H1 (cell line): ENCODE measurements around the gene DICER1. TPM values are rescaled to one million over a fixed set of nuclear protein-coding genes. Genes with fewer than 3 reads are reported as not detected.

Experiments
- CTCF ChIA-PET: fragments of 300-600 bp; sonication (Branson Sonifier 250); formaldehyde crosslinking; loops from one replicate; lab custom pipeline; 2021; ENCODE audit not compliant: partially characterized antibody; lab: Charles Lee
- POLR2A ChIA-PET: fragments of 300-600 bp; sonication (Branson Sonifier 250); formaldehyde crosslinking; loops from one replicate; lab custom pipeline; 2021; ENCODE audit warnings: inconsistent platforms; ENCODE audit not compliant: partially characterized antibody; lab: Charles Lee
- DNase-seq, 2 experiments: peaks; one replicate each; pipeline versions ENCODE4 v3.0.0 to v3.0.0-alpha.2; 2010 to 2022; ENCODE audit warnings: low spot score in 2 of 2, low read depth in 1 of 2, mixed read lengths in 1 of 2
- FAIRE-seq: peaks from 2 replicates; lab custom pipeline; 2011; peaks lifted over from hg19 to GRCh38; lab: Jason Lieb, UNC
- H2AFZ ChIP-seq: 2 replicates; pipeline ENCODE4 v1.8.1; 2012; ENCODE audit warnings: low read length, inconsistent platforms
- H2AK5ac ChIP-seq: 2 replicates; pipeline ENCODE4 v1.6.1; 2013; ENCODE audit warnings: low read depth, low read length
- H2BK120ac ChIP-seq: replicated peaks from 2 replicates; pipeline ENCODE3; 2013; ENCODE audit warnings: low read depth, low read length, inconsistent platforms
- H2BK12ac ChIP-seq: 2 replicates; pipeline ENCODE4 v1.6.1; 2013; ENCODE audit warnings: low read depth, low read length
- H2BK15ac ChIP-seq: 2 replicates; pipeline ENCODE4 v1.6.1; 2013; ENCODE audit warnings: low read length
- H2BK20ac ChIP-seq: 2 replicates; pipeline ENCODE4 v1.6.1; 2013; ENCODE audit warnings: low read length
- H2BK5ac ChIP-seq: 2 replicates; pipeline ENCODE4 v1.6.1; 2013; ENCODE audit warnings: low read depth, low read length
- H3K14ac ChIP-seq: 2 replicates; pipeline ENCODE4 v1.6.1; 2013; ENCODE audit warnings: inconsistent platforms; ENCODE audit not compliant: insufficient read length
- H3K18ac ChIP-seq: 2 replicates; pipeline ENCODE4 v1.6.1; 2013; ENCODE audit warnings: low read length; ENCODE audit errors: extremely low read depth
- H3K23ac ChIP-seq: 2 replicates; pipeline ENCODE4 v1.6.1; 2013; ENCODE audit warnings: inconsistent platforms; ENCODE audit not compliant: insufficient read length
- H3K23me2 ChIP-seq: 2 replicates; pipeline ENCODE4 v1.6.1; 2013; ENCODE audit warnings: low read depth, low read length
- H3K27ac ChIP-seq: 2 replicates; pipeline ENCODE4 v1.6.1; 2011; ENCODE audit warnings: low read depth, low read length, inconsistent platforms
- H3K27me3 ChIP-seq, 4 experiments: replicated peaks in 1 of 4; 1 replicate in 1 of 4; 2 replicates in 3 of 4; pipeline versions ENCODE4 v1.6.1 to v1.8.1; 2011 to 2013; ENCODE audit warnings: low read length in 3 of 4, mild to moderate bottlenecking in 3 of 4, inconsistent platforms in 2 of 4, mixed read lengths in 2 of 4, moderate library complexity in 1 of 4; ENCODE audit not compliant: control insufficient read depth in 3 of 4, insufficient read depth in 3 of 4; ENCODE audit errors: extremely low read depth in 1 of 4
- H3K36me3 ChIP-seq, 4 experiments: 2 replicates each; pipeline versions ENCODE4 v1.6.1 to v1.8.1; 2011 to 2013; ENCODE audit warnings: mild to moderate bottlenecking in 4 of 4, low read length in 3 of 4, moderate library complexity in 2 of 4, control low read depth in 1 of 4, inconsistent platforms in 1 of 4; ENCODE audit not compliant: insufficient read depth in 4 of 4, control insufficient read depth in 2 of 4
- H3K4ac ChIP-seq: replicated peaks from 2 replicates; pipeline ENCODE3; 2013; ENCODE audit warnings: low read length, low read depth, mixed read lengths, inconsistent platforms; ENCODE audit not compliant: insufficient read length
- H3K4me1 ChIP-seq, 4 experiments: replicated peaks in 1 of 4; 1 replicate in 1 of 4; 2 replicates in 3 of 4; pipeline versions ENCODE4 v1.6.1 to v1.8.1; 2011 to 2013; ENCODE audit warnings: low read length in 3 of 4, inconsistent platforms in 2 of 4, mixed read lengths in 1 of 4; ENCODE audit not compliant: insufficient read depth in 4 of 4, control insufficient read depth in 3 of 4
- H3K4me2 ChIP-seq, 2 experiments: 2 replicates each; pipeline versions ENCODE4 v1.6.1 to v1.8.1; 2011 to 2013; ENCODE audit warnings: low read depth in 2 of 2, low read length in 2 of 2, control low read depth in 1 of 2, inconsistent platforms in 1 of 2, mild to moderate bottlenecking in 1 of 2; ENCODE audit not compliant: insufficient read depth in 1 of 2
- H3K4me3 ChIP-seq, 4 experiments: fragments of 200-600, 300-600 bp in 1 of 4; sonication (generic), shearing (Covaris generic), sonication (Bioruptor Twin) in 1 of 4; 2 replicates each; pipeline versions ENCODE4 v1.5.1 to v1.8.1; 2011 to 2016; ENCODE audit warnings: low read length in 4 of 4, low read depth in 3 of 4, control low read depth in 2 of 4, inconsistent platforms in 2 of 4, mild to moderate bottlenecking in 2 of 4, mixed read lengths in 1 of 4, moderate library complexity in 1 of 4; ENCODE audit not compliant: insufficient read depth in 2 of 4; ENCODE audit errors: extremely low read depth in 1 of 4
- H3K56ac ChIP-seq: replicated peaks from 2 replicates; pipeline ENCODE3; 2013; ENCODE audit warnings: low read depth, mild to moderate bottlenecking, mixed read lengths, low read length, inconsistent platforms; ENCODE audit not compliant: insufficient read length
- H3K79me1 ChIP-seq: 2 replicates; pipeline ENCODE4 v1.6.1; 2013; ENCODE audit warnings: low read depth, low read length, control low read depth
- H3K79me2 ChIP-seq, 2 experiments: 2 replicates each; pipeline versions ENCODE4 v1.6.1 to v1.8.1; 2012 to 2013; ENCODE audit warnings: low read length in 2 of 2, mild to moderate bottlenecking in 2 of 2, inconsistent platforms in 1 of 2; ENCODE audit not compliant: insufficient read depth in 2 of 2, control insufficient read depth in 1 of 2
- H3K9ac ChIP-seq, 4 experiments: replicated peaks in 1 of 4; 1 replicate in 1 of 4; 2 replicates in 3 of 4; pipeline versions ENCODE4 v1.6.1 to v1.8.1; 2011 to 2013; ENCODE audit warnings: low read depth in 3 of 4, low read length in 3 of 4, control low read depth in 2 of 4, mild to moderate bottlenecking in 2 of 4, moderate library complexity in 2 of 4, inconsistent platforms in 1 of 4; ENCODE audit errors: extremely low read depth in 1 of 4
- H3K9me3 ChIP-seq, 2 experiments: 2 replicates each; pipeline versions ENCODE4 v1.6.1 to v1.8.1; 2012 to 2013; ENCODE audit warnings: mild to moderate bottlenecking in 2 of 2, moderate library complexity in 2 of 2, control low read depth in 1 of 2, inconsistent platforms in 1 of 2, low read depth in 1 of 2, low read length in 1 of 2, mixed read lengths in 1 of 2; ENCODE audit not compliant: insufficient read depth in 2 of 2
- H4K20me1 ChIP-seq, 2 experiments: replicated peaks in 1 of 2; 2 replicates each; pipeline versions ENCODE3 to v1.8.1; 2011 to 2013; ENCODE audit warnings: inconsistent platforms in 2 of 2, low read length in 2 of 2, mild to moderate bottlenecking in 1 of 2; ENCODE audit not compliant: insufficient read depth in 2 of 2, control insufficient read depth in 1 of 2
- H4K5ac ChIP-seq: 2 replicates; pipeline ENCODE4 v1.6.1; 2013; ENCODE audit warnings: low read length, low read depth, mixed read lengths, inconsistent platforms; ENCODE audit not compliant: insufficient read length
- H4K8ac ChIP-seq: 2 replicates; pipeline ENCODE4 v1.8.0; 2013; ENCODE audit warnings: mild to moderate bottlenecking, moderate library complexity, low read length, inconsistent platforms; ENCODE audit not compliant: insufficient read depth; ENCODE audit errors: extremely low read depth
- H4K91ac ChIP-seq: replicated peaks from 2 replicates; pipeline ENCODE3; 2013; ENCODE audit warnings: low read length, mixed read lengths, inconsistent platforms; ENCODE audit not compliant: insufficient read length
- CBX5 ChIP-seq: fragments of 300-800, 300-1000 bp; sonication (generic); IDR thresholded peaks from 2 replicates; pipeline ENCODE4 v1.7.1; 2016; ENCODE audit warnings: antibody characterized with exemption, low read length, low read depth
- CHD1 ChIP-seq: IDR thresholded peaks from 2 replicates; pipeline ENCODE4 v1.6.1; 2012; ENCODE audit warnings: low read depth, low read length, improper control_type of control experiment
- CTBP2 ChIP-seq: IDR thresholded peaks from 2 replicates; pipeline ENCODE4 v1.7.0; 2011; ENCODE audit warnings: borderline replicate concordance, mild to moderate bottlenecking, moderate library complexity, mixed read lengths, low read length; ENCODE audit not compliant: insufficient read depth, insufficient read length
- EP300 ChIP-seq, 2 experiments: IDR thresholded peaks; 1 replicate in 1 of 2; 2 replicates in 1 of 2; pipeline ENCODE4 v1.6.1; 2011 to 2012; ENCODE audit warnings: low read depth in 2 of 2, low read length in 2 of 2, mild to moderate bottlenecking in 2 of 2, borderline replicate concordance in 1 of 2, inconsistent platforms in 1 of 2, moderate library complexity in 1 of 2
- EZH2 ChIP-seq: fragments of 200-600 bp; sonication (generic); IDR thresholded peaks from 2 replicates; pipeline ENCODE4 v1.7.1; 2012; ENCODE audit warnings: low read depth, mild to moderate bottlenecking, moderate library complexity, low read length, inconsistent platforms; ENCODE audit not compliant: severe bottlenecking
- PHF8 ChIP-seq: fragments of 200-600 bp; sonication (generic); conservative IDR thresholded peaks from 2 replicates; pipeline ENCODE4 v1.7.1; 2012; ENCODE audit warnings: low read depth, mild to moderate bottlenecking, inconsistent platforms, low read length, moderate library complexity
- SP2 ChIP-seq: IDR thresholded peaks from 2 replicates; pipeline ENCODE4 v1.6.1; 2012; ENCODE audit warnings: mild to moderate bottlenecking, low read length, inconsistent platforms
- YY1 ChIP-seq: IDR thresholded peaks from 2 replicates; pipeline ENCODE4 v1.6.1; 2011; ENCODE audit warnings: low read depth, mild to moderate bottlenecking, low read length
- WGBS, 2 experiments: shearing (Covaris generic) in 1 of 2; methylation state at CpG; one replicate each; pipeline versions ENCODE4 v1.1.6 to v1.1.7; 2013 to 2015; ENCODE audit warnings: low lambda C conversion rate in 2 of 2, mixed read lengths in 2 of 2, inconsistent platforms in 1 of 2, low coverage in 1 of 2, missing lambda C conversion rate in 1 of 2; ENCODE audit not compliant: insufficient replicate concordance in 2 of 2, insufficient coverage in 1 of 2, insufficient read length in 1 of 2; ENCODE audit errors: extremely low coverage in 1 of 2, missing lambda C conversion rate in 1 of 2; 5-methylcytosine and 5-hydroxymethylcytosine counted together
- polyA plus RNA-seq, 7 experiments: library from polyadenylated mRNA; depleted of rRNA in 3 of 7; stranded (reverse) in 5 of 7; unstranded in 2 of 7; fragments of >200 nt in 5 of 7; fragments of 200-250 nt in 2 of 7; gene quantifications; 1 replicate in 5 of 7; 2 replicates in 1 of 7; 4 replicates in 1 of 7; pipeline versions ENCODE4 v1.2.1 to v1.2.3, GENCODE V29; 2011 to 2013; ENCODE audit warnings: missing spikeins in 2 of 7, mixed read lengths in 2 of 7
- total RNA-seq: library from RNA; stranded (reverse); fragmentation: NEBNext Ultra II Directional; extraction: Animal tissue kit (Norgen Biotek cat#: 25700); gene quantifications from 2 replicates; pipeline ENCODE4 v1.2.1, GENCODE V29; 2021
- TF ChIP-seq, protein P1 (sequence below): IDR thresholded peaks from 2 replicates; pipeline ENCODE4 v1.6.1; 2012; ENCODE audit warnings: inconsistent platforms
- TF ChIP-seq, protein P2 (sequence below): IDR thresholded peaks from 2 replicates; pipeline ENCODE4 v1.6.1; 2012; ENCODE audit warnings: inconsistent platforms
- TF ChIP-seq, protein P3 (sequence below): IDR thresholded peaks from 2 replicates; pipeline ENCODE4 v1.6.1; 2011; ENCODE audit warnings: low read length, improper control_type of control experiment

DICER1 gene
- total and polyA plus RNA-seq, 2 of the 8 experiments (the other 6 are each of a cell fraction or from before 2014, with no cell fraction given): 11.9 to 61.8 TPM

DNA sequence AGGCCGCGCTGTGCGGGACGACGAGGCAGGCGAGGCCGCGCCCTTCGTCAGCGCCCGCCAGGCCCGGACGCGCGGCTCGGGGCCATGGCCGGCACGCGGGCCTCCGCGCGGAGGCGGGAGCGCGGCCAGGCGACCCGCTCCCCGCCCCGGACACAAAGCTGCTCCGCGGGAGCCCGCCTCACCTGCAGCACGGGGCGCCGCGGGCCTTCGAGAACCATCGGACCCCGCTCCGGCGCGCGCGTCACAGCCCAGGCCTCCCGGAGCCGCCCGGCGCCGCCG is 342 bp downstream of the DICER1 start:
- Histone ChIP-seq H2BK12ac (no peak overlapping the region), H3K27ac (peak overlapping the region; percentile 64; the same call in 1 of the 2 replicates)

More for the DNA sequence above, 342 bp downstream of the DICER1 start:
- peaks cover 4% of the 10 kb centered on the region; the same call in 1 of the 2 replicates for H3K23me2 ChIP-seq
- no peak overlapping the region for H3K56ac ChIP-seq
- H3K4me2 ChIP-seq: peak overlapping the region; percentile 66 to 83
- 0% methylated on average over 50 of the region's 50 CpGs; no CpG with 5 or more reads in 1 of the 2 experiments for WGBS, 2 experiments
- H2BK20ac ChIP-seq: no peak overlapping the region
- H3K23ac ChIP-seq: no peak overlapping the region
- H3K18ac ChIP-seq: 0 out of 2 replicates have a peak overlapping the region, but pooled peaks have one; percentile 55
- H4K5ac ChIP-seq: no peak overlapping the region
- peaks cover 3% of the 10 kb centered on the region; the same call in 1 of the 2 replicates for H3K79me1 ChIP-seq
- H3K4me3 ChIP-seq: peak overlapping the region; percentile 71 to 82 (median 77)
- FAIRE-seq (no peak), DNase-seq (no peak)
- peak overlapping the region; percentile 56 for H4K91ac ChIP-seq
- H2BK5ac ChIP-seq: no peak overlapping the region
- no peak overlapping the region for H2BK120ac ChIP-seq
- no peak overlapping the region for H2BK15ac ChIP-seq
- ChIA-PET CTCF (no interaction called here), POLR2A (interaction anchor here (1.0 to 2.1 kb wide), 4 partner anchors 19 to 65 kb away, joined by 3 to 5 read pairs (median 3); no protein-coding TSS in a partner anchor)
- H2AFZ ChIP-seq: no peak overlapping the region
- H3K36me3 ChIP-seq: no peaks in the 10 kb centered on the region; a peak in 1 of 8 replicates
- no peaks in the 10 kb centered on the region for H3K27me3 ChIP-seq
- H3K4ac ChIP-seq: no peak overlapping the region
- no peaks in the 10 kb centered on the region; a peak in 1 of 4 replicates for H3K9me3 ChIP-seq
- peak overlapping the region in 3 of 4 experiments; percentile 44 to 94 (median 83); a peak in 5 of 7 replicates for H3K9ac ChIP-seq
- peaks cover 0 to 3% (median 2%) of the 10 kb centered on the region in 4 experiments; a peak in 3 of 7 replicates for H3K4me1 ChIP-seq
- H2AK5ac ChIP-seq: no peak overlapping the region
- H3K14ac ChIP-seq: no peak overlapping the region
- H3K79me2 ChIP-seq: peaks cover 13 to 46% of the 10 kb centered on the region in 2 experiments
- peak overlapping the region; percentile 97; the same call in 1 of the 2 replicates for H4K8ac ChIP-seq
- TF ChIP-seq CHD1 (no peak), CTBP2 (peak; percentile 4), EZH2 (no peak), CBX5 (no peak), SP2 (no peak), EP300 (IDR thresholded peaks at IDR 0.05; ENCODE audit: borderline replicate concordance in 1 of 2, low read depth in 2 of 2, low read length in 2 of 2) (no peak), YY1 (peak; percentile 78; the same call in 1 of the 2 replicates), PHF8 (peak; percentile 33; the same call in 1 of the 2 replicates)
- TF ChIP-seq, protein P1, sequence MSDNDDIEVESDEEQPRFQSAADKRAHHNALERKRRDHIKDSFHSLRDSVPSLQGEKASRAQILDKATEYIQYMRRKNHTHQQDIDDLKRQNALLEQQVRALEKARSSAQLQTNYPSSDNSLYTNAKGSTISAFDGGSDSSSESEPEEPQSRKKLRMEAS: peak; percentile 53; the same call in 1 of the 2 replicates
- TF ChIP-seq, protein P2, sequence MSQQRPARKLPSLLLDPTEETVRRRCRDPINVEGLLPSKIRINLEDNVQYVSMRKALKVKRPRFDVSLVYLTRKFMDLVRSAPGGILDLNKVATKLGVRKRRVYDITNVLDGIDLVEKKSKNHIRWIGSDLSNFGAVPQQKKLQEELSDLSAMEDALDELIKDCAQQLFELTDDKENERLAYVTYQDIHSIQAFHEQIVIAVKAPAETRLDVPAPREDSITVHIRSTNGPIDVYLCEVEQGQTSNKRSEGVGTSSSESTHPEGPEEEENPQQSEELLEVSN: peak; percentile 6; the same call in 1 of the 2 replicates
- TF ChIP-seq, protein P3, sequence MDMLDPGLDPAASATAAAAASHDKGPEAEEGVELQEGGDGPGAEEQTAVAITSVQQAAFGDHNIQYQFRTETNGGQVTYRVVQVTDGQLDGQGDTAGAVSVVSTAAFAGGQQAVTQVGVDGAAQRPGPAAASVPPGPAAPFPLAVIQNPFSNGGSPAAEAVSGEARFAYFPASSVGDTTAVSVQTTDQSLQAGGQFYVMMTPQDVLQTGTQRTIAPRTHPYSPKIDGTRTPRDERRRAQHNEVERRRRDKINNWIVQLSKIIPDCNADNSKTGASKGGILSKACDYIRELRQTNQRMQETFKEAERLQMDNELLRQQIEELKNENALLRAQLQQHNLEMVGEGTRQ: no peak
- peaks cover 0 to 4% of the 10 kb centered on the region in 2 experiments for H4K20me1 ChIP-seq
